Cerebellar nuclear complex (tissue), 1 donor: Measurements from ENCODE around the gene VPS26C.

ENCODE experiments used
- DNase-seq, 2 experiments: peaks; one replicate each; lab custom pipeline; 2025; lab: John Stamatoyannopoulos, UW

VPS26C gene

GRCh38 chr21:37200641-37201480 is 66.3 kb downstream of the VPS26C start:
- DNase-seq: no peak

- no peak for DNase-seq
These were observed 67.8 kb downstream of the VPS26C start for GRCh38 chr21:37199057-37199924.

- DNase-seq: no peak
These were observed 69.4 kb downstream of the VPS26C start for GRCh38 chr21:37197746-37198145.

- no peak for DNase-seq
These were observed 70.3 kb downstream of the VPS26C start for GRCh38 chr21:37196847-37197246.

GRCh38 chr21:37195610-37196009 is 71.5 kb downstream of the VPS26C start:
- no peak for DNase-seq

- no peak for DNase-seq
These were observed 72.1 kb downstream of the VPS26C start for GRCh38 chr21:37195059-37195458.

GRCh38 chr21:37193676-37194075 is 73.5 kb downstream of the VPS26C start:
- DNase-seq: no peak

GRCh38 chr21:37193006-37193405 is 74.1 kb downstream of the VPS26C start:
- no peak for DNase-seq

- DNase-seq: no peak
These were observed 75.1 kb downstream of the VPS26C start for GRCh38 chr21:37192019-37192418.

GRCh38 chr21:37188825-37189224 is 78.3 kb downstream of the VPS26C start:
- no peak for DNase-seq

- no peak for DNase-seq
These were observed 80.2 kb downstream of the VPS26C start for GRCh38 chr21:37186983-37187382.

- no peak for DNase-seq
These were observed 82.1 kb downstream of the VPS26C start for GRCh38 chr21:37184784-37185593.

GRCh38 chr21:37183749-37184148 is 83.4 kb downstream of the VPS26C start:
- no peak for DNase-seq

GRCh38 chr21:37182222-37182621 is 84.9 kb downstream of the VPS26C start:
- DNase-seq: no peak

GRCh38 chr21:37181059-37181458 is 86.1 kb downstream of the VPS26C start:
- no peak for DNase-seq

GRCh38 chr21:37176716-37177115 is 90.4 kb downstream of the VPS26C start:
- no peak for DNase-seq
